Tibial artery (tissue), 4 donors: ENCODE results near the gene PSMA5.
A peak's percentile ranks its signal among the peaks of the same experiment; 100 is the strongest.

Experiments
- DNase-seq, 2 donors: peaks; one replicate each; pipeline ENCODE4 v3.0.0-alpha.2; 2019
- H3K27ac ChIP-seq, 2 donors: fragments of 200-600 bp; sonication (generic) in 1 of 2; 1 replicate in 1 of 2; 2 replicates in 1 of 2; pipeline ENCODE4 v1.5.1; 2018 to 2019; ENCODE audit warnings: mild to moderate bottlenecking in 1 of 2
- H3K27me3 ChIP-seq, 2 donors: fragments of 200-600 bp; sonication (generic) in 1 of 2; one replicate each; pipeline versions ENCODE4 v1.5.1 to v1.6.0; 2016 to 2019
- H3K36me3 ChIP-seq, 3 donors: fragments of 200-600 bp; sonication (generic) in 2 of 3; one replicate each; pipeline ENCODE4 v1.5.1; 2016 to 2019; ENCODE audit warnings: mild to moderate bottlenecking in 2 of 3
- H3K4me1 ChIP-seq, 4 donors: fragments of 200-600 bp; sonication (generic) in 2 of 4; 1 replicate in 3 of 4; 2 replicates in 1 of 4; pipeline ENCODE4 v1.5.1; 2016 to 2019
- H3K4me3 ChIP-seq, 2 donors: fragments of 200-600 bp; sonication (generic) in 1 of 2; 1 replicate in 1 of 2; 2 replicates in 1 of 2; pipeline ENCODE4 v1.5.1; 2018 to 2019; ENCODE audit warnings: mild to moderate bottlenecking in 2 of 2
- H3K9me3 ChIP-seq, 3 donors: fragments of 200-600 bp; sonication (generic) in 1 of 3; one replicate each; pipeline ENCODE4 v1.5.1; 2016 to 2019
- intact Hi-C: fragments of 100-400 bp; cut with DNase I; formaldehyde crosslinking; loops from one replicate; pipeline ENCODE4 v1.15.0; 2023; ENCODE audit warnings: low total_unique reads
- TF ChIP-seq, protein P1 (sequence below), 2 experiments: fragments of 200-600 bp in 1 of 2; fragments of 450-650 bp in 1 of 2; IDR thresholded peaks; one replicate each; pipeline ENCODE4 v1.5.1; 2017 to 2019; ENCODE audit warnings: antibody characterized with exemption in 2 of 2, mild to moderate bottlenecking in 1 of 2, moderate library complexity in 1 of 2

Gene PSMA5

DNA sequence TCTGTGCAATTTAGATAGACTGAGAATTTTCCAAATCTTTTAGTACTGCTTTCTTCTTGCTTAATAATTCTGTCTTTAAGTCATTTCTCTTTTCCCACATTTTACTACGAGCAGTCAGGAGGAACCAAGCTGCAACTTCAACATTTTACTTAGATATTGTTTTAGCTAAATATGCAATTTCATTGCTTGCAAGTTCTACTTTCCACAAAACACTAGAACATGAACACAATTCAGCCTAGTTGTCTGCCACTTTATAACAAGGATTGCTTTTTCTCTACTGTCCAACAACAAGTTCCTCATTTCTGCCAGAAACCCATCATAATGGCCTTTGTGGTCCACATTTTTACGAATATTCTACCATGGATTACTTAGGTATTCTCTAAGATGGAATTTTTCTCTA lies 65.2 kb downstream of the PSMA5 start:
- Histone ChIP-seq H3K4me1 (peaks cover 2 to 92% (median 22%) of the 10 kb centered on the region in 4 donors), H3K9me3 (no peaks in the 10 kb centered on the region), H3K27me3 (no peaks in the 10 kb centered on the region), H3K27ac (peak overlapping the region; percentile 51 to 62), H3K4me3 (no peak overlapping the region), H3K36me3 (peaks cover 15 to 23% (median 19%) of the 10 kb centered on the region in 3 donors)
- TF ChIP-seq, protein P1, sequence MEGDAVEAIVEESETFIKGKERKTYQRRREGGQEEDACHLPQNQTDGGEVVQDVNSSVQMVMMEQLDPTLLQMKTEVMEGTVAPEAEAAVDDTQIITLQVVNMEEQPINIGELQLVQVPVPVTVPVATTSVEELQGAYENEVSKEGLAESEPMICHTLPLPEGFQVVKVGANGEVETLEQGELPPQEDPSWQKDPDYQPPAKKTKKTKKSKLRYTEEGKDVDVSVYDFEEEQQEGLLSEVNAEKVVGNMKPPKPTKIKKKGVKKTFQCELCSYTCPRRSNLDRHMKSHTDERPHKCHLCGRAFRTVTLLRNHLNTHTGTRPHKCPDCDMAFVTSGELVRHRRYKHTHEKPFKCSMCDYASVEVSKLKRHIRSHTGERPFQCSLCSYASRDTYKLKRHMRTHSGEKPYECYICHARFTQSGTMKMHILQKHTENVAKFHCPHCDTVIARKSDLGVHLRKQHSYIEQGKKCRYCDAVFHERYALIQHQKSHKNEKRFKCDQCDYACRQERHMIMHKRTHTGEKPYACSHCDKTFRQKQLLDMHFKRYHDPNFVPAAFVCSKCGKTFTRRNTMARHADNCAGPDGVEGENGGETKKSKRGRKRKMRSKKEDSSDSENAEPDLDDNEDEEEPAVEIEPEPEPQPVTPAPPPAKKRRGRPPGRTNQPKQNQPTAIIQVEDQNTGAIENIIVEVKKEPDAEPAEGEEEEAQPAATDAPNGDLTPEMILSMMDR (IDR thresholded peaks at IDR 0.05), result no peak
- intact Hi-C loops, result no loop called here
- DNase-seq, result no peak

DNA sequence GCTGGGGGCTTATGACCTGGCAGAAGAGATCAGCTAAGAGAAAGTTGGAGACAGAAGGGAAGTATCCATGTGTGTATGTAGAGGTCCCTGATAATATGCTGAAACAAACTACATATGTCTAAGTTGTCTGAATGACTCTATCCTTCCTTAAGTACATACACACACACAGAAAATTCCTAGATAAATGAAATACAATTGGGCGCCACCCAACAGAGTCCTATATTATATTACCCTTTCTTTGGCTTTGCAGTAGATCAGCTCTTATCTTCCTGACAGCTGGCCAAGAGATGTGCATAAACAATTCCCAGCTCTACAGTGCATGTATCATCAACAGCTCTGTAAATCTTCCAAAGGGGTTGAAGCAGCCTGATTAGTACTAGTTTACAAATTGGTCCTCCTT lies 68.6 kb downstream of the PSMA5 start:
- no peak for DNase-seq
- H3K4me3 ChIP-seq, result no peak overlapping the region

DNA sequence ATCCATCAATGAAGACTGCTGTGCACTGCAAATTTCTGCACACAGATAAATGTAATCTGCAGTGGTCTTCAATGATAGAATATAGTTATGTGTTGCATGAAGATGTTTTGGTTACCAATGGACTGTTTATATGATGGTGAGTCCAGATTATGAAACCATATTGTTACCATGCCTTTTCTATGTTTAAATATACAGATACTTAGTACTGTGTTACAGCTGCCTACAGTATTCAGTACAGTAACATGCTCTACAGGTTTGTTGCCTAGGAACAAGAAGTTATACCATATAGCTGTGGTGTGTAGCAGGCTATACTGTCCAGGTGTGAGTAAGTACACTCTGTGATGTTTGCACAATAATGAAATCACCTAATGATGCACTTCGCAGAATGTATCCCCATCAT lies 69.3 kb downstream of the PSMA5 start:
- no peaks in the 10 kb centered on the region for H3K9me3 ChIP-seq
- peak overlapping the region in 1 of 2 donors; percentile 68 for H3K27ac ChIP-seq
- peaks cover 4 to 88% (median 20%) of the 10 kb centered on the region in 4 donors for H3K4me1 ChIP-seq
- H3K27me3 ChIP-seq, result no peaks in the 10 kb centered on the region
- no peak overlapping the region for H3K4me3 ChIP-seq
- TF ChIP-seq, protein P1 (IDR thresholded peaks at IDR 0.05), result no peak
- peaks cover 24 to 36% (median 33%) of the 10 kb centered on the region in 3 donors for H3K36me3 ChIP-seq
- DNase-seq, result no peak
- intact Hi-C loops, result loop anchor here (10.0 kb wide), 1 partner anchor 72 kb away; the partner anchor contains the start of gene PSRC1

More for the DNA sequence above, 68.6 kb downstream of the PSMA5 start:
- Histone ChIP-seq H3K27me3 (no peaks in the 10 kb centered on the region), H3K4me1 (peaks cover 4 to 93% (median 25%) of the 10 kb centered on the region in 4 donors), H3K9me3 (no peaks in the 10 kb centered on the region), H3K36me3 (peaks cover 20 to 30% (median 26%) of the 10 kb centered on the region in 3 donors), H3K27ac (peak overlapping the region in 1 of 2 donors; percentile 54)
- TF ChIP-seq, protein P1 (IDR thresholded peaks at IDR 0.05), result no peak
- intact Hi-C loops, result loop anchor here (10.0 kb wide), 1 partner anchor 73 kb away; the partner anchor contains the start of gene PSRC1

DNA sequence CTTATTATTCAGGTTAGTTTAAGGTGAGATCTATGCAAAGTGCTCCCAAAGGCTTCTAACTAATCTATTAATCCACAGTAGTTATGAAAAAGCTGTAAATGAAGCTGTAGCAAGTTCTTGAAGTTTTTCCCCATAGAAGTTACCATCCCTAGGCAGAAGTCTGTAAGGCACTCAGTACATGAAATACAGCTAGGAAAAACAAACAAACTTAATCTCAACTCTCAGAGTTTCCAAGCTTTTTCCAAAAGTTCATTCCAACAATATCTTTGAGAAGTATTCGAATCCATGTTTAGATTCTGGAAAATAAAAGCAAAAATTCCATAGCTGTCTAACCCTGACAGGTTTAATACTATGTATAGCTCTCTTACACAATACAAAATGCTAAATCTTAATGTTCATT lies 69.7 kb downstream of the PSMA5 start:
- Histone ChIP-seq H3K36me3 (peaks cover 28 to 40% (median 37%) of the 10 kb centered on the region in 3 donors), H3K4me3 (no peak overlapping the region), H3K9me3 (no peaks in the 10 kb centered on the region), H3K4me1 (peaks cover 4 to 85% (median 18%) of the 10 kb centered on the region in 4 donors), H3K27me3 (no peaks in the 10 kb centered on the region), H3K27ac (peak overlapping the region; percentile 56 to 68)
- DNase-seq, result no peak
- TF ChIP-seq, protein P1 (IDR thresholded peaks at IDR 0.05), result no peak
- intact Hi-C loops, result loop anchor here (10.0 kb wide), 1 partner anchor 72 kb away; the partner anchor contains the start of gene PSRC1

DNA sequence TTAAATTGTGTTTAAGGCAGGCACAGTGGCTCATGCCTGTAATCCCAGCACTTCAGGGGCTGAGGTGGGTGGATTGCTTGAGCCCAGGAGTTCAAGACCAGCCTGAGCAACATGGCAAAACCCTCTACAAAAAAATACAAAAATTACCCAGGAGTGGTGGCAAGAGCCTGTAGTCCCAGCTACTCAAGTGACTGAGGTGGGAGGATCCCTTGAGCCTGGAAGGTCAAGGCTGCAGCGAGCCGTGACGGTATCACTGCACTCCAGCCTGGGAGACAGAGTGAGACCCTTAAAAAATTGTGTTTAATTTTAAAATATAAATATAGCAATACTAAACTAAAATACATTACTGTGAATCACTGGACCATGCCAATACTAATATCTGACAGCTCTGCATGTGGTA lies 71.3 kb downstream of the PSMA5 start:
- H3K9me3 ChIP-seq, result no peaks in the 10 kb centered on the region
- intact Hi-C loops, result loop anchor here (5.0 to 10.0 kb wide), 2 partner anchors 42 to 70 kb away; partner anchors contain the start of genes PSRC1 and SORT1
- peaks cover 44 to 56% (median 53%) of the 10 kb centered on the region in 3 donors for H3K36me3 ChIP-seq
- TF ChIP-seq, protein P1 (IDR thresholded peaks at IDR 0.05), result no peak
- no peak for DNase-seq
- H3K4me1 ChIP-seq, result peaks cover 4 to 80% (median 14%) of the 10 kb centered on the region in 4 donors
- H3K27me3 ChIP-seq, result no peaks in the 10 kb centered on the region
- H3K4me3 ChIP-seq, result no peak overlapping the region
- H3K27ac ChIP-seq, result peak overlapping the region; percentile 30 to 68
